Measurements from ENCODE around the gene ST6GALNAC5.

ST6GALNAC5 gene

DNA sequence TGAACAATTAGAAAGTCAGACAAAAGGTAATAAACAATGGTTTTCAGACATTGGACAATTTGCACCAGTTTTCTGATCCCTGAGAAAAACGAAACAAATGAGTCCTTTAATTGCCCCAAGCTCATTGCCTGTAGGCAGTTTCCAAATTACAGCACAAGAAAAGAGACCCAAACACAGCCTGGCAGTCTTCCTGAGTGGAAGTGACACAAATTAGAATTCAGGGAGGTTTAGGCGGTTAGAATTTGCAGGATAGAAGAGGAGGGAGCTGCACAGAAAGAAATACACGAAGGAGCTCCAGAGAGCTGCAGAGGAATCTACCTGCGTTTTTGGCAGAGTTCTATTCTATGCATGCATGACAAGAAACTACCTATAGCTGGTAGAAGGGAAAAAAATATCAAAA, 236.2 kb downstream of the ST6GALNAC5 start:
- DNase-seq = no peak
- Histone ChIP-seq H3K27me3 (ENCODE audit: insufficient read depth, low read length, poor library complexity) (no peaks in the 10 kb centered on the region), H3K36me3 (ENCODE audit: control insufficient read depth, insufficient read depth, low read length) (no peaks in the 10 kb centered on the region), H2BK15ac (replicated peaks; ENCODE audit: low read depth) (no peak overlapping the region), H3K79me1 (ENCODE audit: low read length) (no peaks in the 10 kb centered on the region), H3K23ac (ENCODE audit: low read length) (no peak overlapping the region), H4K5ac (ENCODE audit: low read length) (no peak overlapping the region), H3K79me2 (ENCODE audit: control insufficient read depth, insufficient read depth, low read length) (no peaks in the 10 kb centered on the region), H3K4ac (ENCODE audit: low read depth, low read length) (no peak overlapping the region), H3K4me2 (ENCODE audit: low read length) (no peak overlapping the region), H3K9ac (ENCODE audit: low read length) (no peak overlapping the region), H2BK5ac (ENCODE audit: low read length) (no peak overlapping the region), H3K56ac (ENCODE audit: low read length) (no peak overlapping the region), H3K4me3 (ENCODE audit: low read length) (no peak overlapping the region), H3K27ac (ENCODE audit: low read depth, low read length) (no peak overlapping the region), H3K18ac (ENCODE audit: low read length) (no peak overlapping the region), H2AK5ac (ENCODE audit: low read length) (no peak overlapping the region), H3K4me1 (ENCODE audit: control insufficient read depth, low read depth, low read length) (no peaks in the 10 kb centered on the region), H4K8ac (ENCODE audit: low read depth, low read length) (no peak overlapping the region), H2BK120ac (ENCODE audit: low read depth, low read length) (no peak overlapping the region)
- no CpG with 5 or more reads among the region's 4 CpGs for WGBS (ENCODE audit: extremely low coverage, insufficient coverage, low lambda C conversion rate)

DNA sequence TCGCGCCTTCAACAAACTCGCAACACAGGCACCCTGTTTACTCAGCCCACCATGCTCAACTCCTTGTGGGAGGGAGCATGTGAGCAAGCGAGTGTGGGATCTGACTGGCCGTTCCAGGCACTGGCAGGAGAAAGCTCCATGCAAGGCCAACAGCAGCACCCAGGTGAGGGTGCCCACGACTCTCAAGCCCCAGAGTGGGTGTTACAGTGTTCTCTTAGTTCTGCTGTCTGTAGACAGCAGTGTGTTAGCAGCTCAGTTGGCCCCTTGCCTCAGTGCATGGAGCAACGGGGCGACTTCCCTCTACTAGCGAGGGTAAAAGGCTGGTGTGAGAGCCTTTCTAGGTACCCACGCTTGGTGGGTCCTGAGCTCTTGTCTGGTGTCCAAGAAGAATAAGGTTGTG, 237.4 kb downstream of the ST6GALNAC5 start:
- H2BK120ac ChIP-seq (ENCODE audit: low read depth, low read length) = no peak overlapping the region
- H3K36me3 ChIP-seq (ENCODE audit: control insufficient read depth, insufficient read depth, low read length) = no peaks in the 10 kb centered on the region
- H3K18ac ChIP-seq (ENCODE audit: low read length) = no peak overlapping the region
- no peak overlapping the region for H3K27ac ChIP-seq (ENCODE audit: low read depth, low read length)
- no peak overlapping the region for H2BK5ac ChIP-seq (ENCODE audit: low read length)
- H3K56ac ChIP-seq (ENCODE audit: low read length) = no peak overlapping the region
- no peak overlapping the region for H3K9ac ChIP-seq (ENCODE audit: low read length)
- H3K4me2 ChIP-seq (ENCODE audit: low read length) = no peak overlapping the region
- no peak overlapping the region for H2AK5ac ChIP-seq (ENCODE audit: low read length)
- no peaks in the 10 kb centered on the region for H3K79me1 ChIP-seq (ENCODE audit: low read length)
- H3K4me1 ChIP-seq (ENCODE audit: control insufficient read depth, low read depth, low read length) = no peaks in the 10 kb centered on the region
- H4K5ac ChIP-seq (ENCODE audit: low read length) = no peak overlapping the region
- H4K8ac ChIP-seq (ENCODE audit: low read depth, low read length) = no peak overlapping the region
- no peak overlapping the region for H3K23ac ChIP-seq (ENCODE audit: low read length)
- H3K79me2 ChIP-seq (ENCODE audit: control insufficient read depth, insufficient read depth, low read length) = no peaks in the 10 kb centered on the region
- no peak overlapping the region for H3K4me3 ChIP-seq (ENCODE audit: low read length)
- H3K4ac ChIP-seq (ENCODE audit: low read depth, low read length) = no peak overlapping the region
- WGBS (ENCODE audit: extremely low coverage, insufficient coverage, low lambda C conversion rate) = no CpG with 5 or more reads among the region's 10 CpGs
- DNase-seq = no peak
- no peaks in the 10 kb centered on the region for H3K27me3 ChIP-seq (ENCODE audit: insufficient read depth, low read length, poor library complexity)
- H2BK15ac ChIP-seq (replicated peaks; ENCODE audit: low read depth) = no peak overlapping the region

Small RNA genes lying within 50 kb of the gene (small RNA-seq; reads per million reads assigned to genes)
- 1.3 reads per million for gene MIR7156 (ENCODE audit: insufficient read depth)
